ENCODE measurements around the gene RUNX2. TPM values are rescaled to one million over a fixed set of nuclear protein-coding genes. Genes with fewer than 3 reads are reported as not detected.
"Not testable (repeated sequence)": the region's sequence is repeated elsewhere in the genome, so short reads cannot be mapped to it uniquely, and the experiment has no call there.

RUNX2 gene
- total RNA-seq, 3 donors from 2014 or later = 2.7 to 7.3 (median 7.2) TPM

GRCh38 chr6:45466686-45467085, 138.6 kb downstream of the RUNX2 start:
- H3K36me3 ChIP-seq = no peaks in the 10 kb centered on the region
- H3K27ac ChIP-seq = no peak overlapping the region
- no peak overlapping the region for H3K4me3 ChIP-seq
- no peak for DNase-seq (ENCODE audit: low spot score in 2 of 2)
- intact Hi-C loops (cut with DNase I; ENCODE audit: low total_unique reads) = no loop called here
- H3K9me3 ChIP-seq = no peaks in the 10 kb centered on the region
- H3K4me1 ChIP-seq = no peaks in the 10 kb centered on the region
- H3K27me3 ChIP-seq = no peaks in the 10 kb centered on the region
- no peak for TF ChIP-seq POLR2A (IDR thresholded peaks at IDR 0.05)
- TF ChIP-seq POLR2AphosphoS5 (IDR thresholded peaks at IDR 0.05) = no peak
- no peak for TF ChIP-seq CTCF (IDR thresholded peaks at IDR 0.05)

DNA sequence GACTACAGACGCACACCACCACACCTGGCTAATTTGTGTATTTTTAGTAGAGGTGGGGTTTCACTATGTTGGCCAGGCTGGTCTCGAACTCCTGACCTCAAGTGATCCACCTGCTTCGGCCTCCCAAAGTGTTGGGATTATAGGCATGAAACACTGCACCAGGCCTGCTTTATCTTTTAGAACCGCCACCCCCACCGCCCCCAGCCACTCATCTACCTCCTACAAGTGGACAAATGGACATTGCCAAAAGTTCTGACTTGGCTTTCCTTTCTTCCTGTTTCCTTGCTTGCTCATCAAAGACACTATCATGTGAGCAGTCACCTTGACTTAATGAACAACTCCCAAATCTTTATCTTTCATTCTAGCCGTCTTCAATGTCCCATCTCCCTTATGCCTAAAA, 139.3 kb downstream of the RUNX2 start:
- H3K36me3 ChIP-seq; H3K9me3 ChIP-seq; H3K27ac ChIP-seq; H3K4me3 ChIP-seq; H3K27me3 ChIP-seq; intact Hi-C loops (cut with DNase I; ENCODE audit: low total_unique reads); H3K4me1 ChIP-seq; DNase-seq (ENCODE audit: low spot score in 2 of 2): not testable (repeated sequence)

DNA sequence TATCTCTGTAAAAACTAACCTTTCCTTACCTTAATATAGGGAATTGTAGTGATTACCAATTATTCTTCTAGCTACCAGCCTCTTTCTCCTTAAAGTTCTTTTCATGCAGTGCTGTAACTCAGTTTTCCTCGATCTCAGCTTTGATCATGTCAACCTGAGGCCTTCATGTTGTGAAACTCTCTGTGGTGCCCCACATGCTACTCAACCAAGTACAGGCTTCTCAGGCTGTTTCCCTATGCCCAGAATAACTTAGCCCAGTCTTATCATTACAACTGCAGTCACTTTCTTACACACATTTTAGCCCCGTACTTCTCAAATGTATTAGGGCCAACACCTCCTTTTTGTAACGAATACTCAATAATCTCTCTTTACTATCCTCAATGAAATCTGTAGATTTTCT, 139.7 kb downstream of the RUNX2 start:
- intact Hi-C loops (cut with DNase I; ENCODE audit: low total_unique reads) = no loop called here
- Histone ChIP-seq H3K4me1 (no peaks in the 10 kb centered on the region), H3K36me3 (no peaks in the 10 kb centered on the region), H3K4me3 (no peak overlapping the region), H3K27ac (no peak overlapping the region), H3K9me3 (no peaks in the 10 kb centered on the region), H3K27me3 (no peaks in the 10 kb centered on the region)
- DNase-seq (ENCODE audit: low spot score in 2 of 2) = no peak
- TF ChIP-seq CTCF (IDR thresholded peaks at IDR 0.05) (no peak), POLR2A (IDR thresholded peaks at IDR 0.05) (no peak), POLR2AphosphoS5 (IDR thresholded peaks at IDR 0.05) (no peak)

DNA sequence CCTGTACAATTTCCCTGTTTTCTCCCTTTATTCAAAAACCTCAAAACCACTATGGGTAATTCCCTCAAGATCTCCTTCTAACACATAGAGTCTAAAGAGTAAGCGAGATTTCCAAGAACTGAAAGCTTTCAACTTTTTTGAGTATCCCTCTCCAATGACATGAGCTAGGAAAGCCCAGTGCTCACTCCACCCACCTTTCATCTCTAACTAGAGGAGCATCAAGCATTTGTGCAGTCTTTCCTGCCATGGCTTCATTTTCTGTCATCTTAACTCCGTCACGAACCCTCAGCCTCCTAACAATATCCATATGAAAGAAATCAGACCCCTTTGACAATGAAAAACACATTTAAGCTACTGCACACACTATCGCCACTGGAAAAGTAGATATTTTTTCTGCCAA, 141.5 kb downstream of the RUNX2 start:
- no peaks in the 10 kb centered on the region for H3K27me3 ChIP-seq
- no peaks in the 10 kb centered on the region for H3K9me3 ChIP-seq
- no peak for DNase-seq (ENCODE audit: low spot score in 2 of 2)
- intact Hi-C loops (cut with DNase I; ENCODE audit: low total_unique reads) = no loop called here
- H3K36me3 ChIP-seq = no peaks in the 10 kb centered on the region
- H3K27ac ChIP-seq = no peak overlapping the region
- no peak overlapping the region for H3K4me3 ChIP-seq
- no peak for TF ChIP-seq CTCF (IDR thresholded peaks at IDR 0.05)
- TF ChIP-seq POLR2A (IDR thresholded peaks at IDR 0.05) = no peak
- TF ChIP-seq POLR2AphosphoS5 (IDR thresholded peaks at IDR 0.05) = no peak
- H3K4me1 ChIP-seq = no peaks in the 10 kb centered on the region

DNA sequence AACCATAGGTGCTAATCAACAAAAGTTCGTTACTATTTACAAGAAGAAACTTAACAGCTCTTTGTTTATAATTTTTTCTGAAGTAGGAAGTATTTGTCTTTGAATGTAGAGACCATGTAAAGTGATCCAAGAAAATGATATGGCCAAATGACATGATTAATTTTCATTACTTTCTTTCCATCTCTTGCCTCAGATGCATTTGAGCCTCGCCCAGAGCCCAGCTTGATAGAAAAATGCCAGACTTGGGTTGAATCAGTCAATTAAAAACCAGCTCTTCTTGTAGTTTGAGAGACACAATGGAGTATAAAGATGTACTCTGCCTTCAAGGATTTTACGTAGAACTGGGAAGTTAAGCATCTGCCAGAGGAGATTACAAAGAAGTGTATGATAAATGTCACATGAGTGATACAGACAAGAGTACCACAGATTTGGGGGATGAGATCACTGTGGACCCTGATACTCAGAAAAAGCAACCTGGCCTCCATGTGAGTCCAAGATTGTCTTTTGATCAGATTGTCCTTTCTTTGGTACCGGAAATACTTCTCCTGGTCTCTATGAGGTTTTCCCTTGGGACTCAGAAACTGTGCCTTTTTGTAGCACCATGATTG, 142.1 kb downstream of the RUNX2 start:
- no peaks in the 10 kb centered on the region for H3K4me1 ChIP-seq

More for the DNA sequence above, 142.1 kb downstream of the RUNX2 start:
- TF ChIP-seq POLR2A (IDR thresholded peaks at IDR 0.05) (no peak), CTCF (IDR thresholded peaks at IDR 0.05) (no peak), POLR2AphosphoS5 (IDR thresholded peaks at IDR 0.05) (no peak)
- no peaks in the 10 kb centered on the region for H3K27me3 ChIP-seq
- no peaks in the 10 kb centered on the region for H3K9me3 ChIP-seq
- DNase-seq (ENCODE audit: low spot score in 2 of 2) = no peak
- intact Hi-C loops (cut with DNase I; ENCODE audit: low total_unique reads) = no loop called here
- H3K36me3 ChIP-seq = no peaks in the 10 kb centered on the region
- H3K27ac ChIP-seq = no peak overlapping the region
- H3K4me3 ChIP-seq = no peak overlapping the region

Data from breast epithelium (tissue), 4 donors.